SH-SY5Y (cell line): ENCODE results near the gene PCSK5.

Experiments used
- GATA2 ChIP-seq: IDR thresholded peaks from 2 replicates; pipeline ENCODE4 v1.6.1; 2011; ENCODE audit warnings: mild to moderate bottlenecking, low read depth, low read length
- GATA3 ChIP-seq: IDR thresholded peaks from 2 replicates; pipeline ENCODE4 v1.6.1; 2011; ENCODE audit warnings: low read depth, mild to moderate bottlenecking, low read length, moderate library complexity

DNA sequence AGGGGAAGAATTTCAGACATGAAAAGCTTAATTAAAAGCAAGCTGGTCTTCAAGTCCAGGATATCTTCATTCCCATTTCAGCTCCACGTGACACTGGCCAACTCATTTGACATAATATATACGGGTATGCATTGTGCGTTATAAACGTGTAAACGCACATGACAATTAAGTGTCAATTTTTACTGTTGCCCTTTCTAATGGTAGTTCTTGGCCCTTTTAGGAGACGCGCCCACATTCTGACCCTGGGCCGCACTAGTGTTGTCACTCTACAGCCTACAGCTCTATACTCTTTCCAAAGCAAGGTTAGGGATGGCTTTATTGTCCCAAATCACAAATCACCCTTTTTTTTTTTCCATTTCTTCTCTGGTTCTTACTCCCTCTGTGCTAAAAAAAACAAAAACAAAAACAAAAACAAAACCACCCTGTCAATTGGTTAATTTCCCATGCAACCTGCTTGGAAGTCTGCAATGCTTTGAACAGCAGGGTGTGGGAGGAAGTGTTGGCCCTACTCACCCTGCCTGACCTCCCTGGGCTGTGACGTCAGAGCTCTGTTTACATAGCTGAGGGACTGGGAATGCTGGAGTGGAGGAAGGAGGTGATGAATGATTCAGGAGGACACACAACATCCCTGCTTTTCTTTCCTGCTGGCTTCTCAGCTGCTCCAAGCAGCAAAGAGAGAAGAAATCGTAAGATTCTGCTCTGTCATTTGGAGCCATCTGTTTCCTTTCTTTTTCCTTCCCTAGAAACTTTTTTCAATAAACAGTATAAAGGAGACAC is 484.5 kb downstream of the PCSK5 start:
- no peak for TF ChIP-seq GATA3
- TF ChIP-seq GATA2 = no peak
